K562 (cell line): Measurements from ENCODE around the gene ADSS1. TPM values are rescaled to one million over a fixed set of nuclear protein-coding genes. Genes with fewer than 3 reads are reported as not detected.

ENCODE experiments used
- BDP1 ChIP-seq: IDR thresholded peaks from 3 replicates; pipeline ENCODE4 v1.6.1; 2011; ENCODE audit not compliant: insufficient read length, insufficient read depth
- DPF2 ChIP-seq: fragments of 450-650 bp; IDR thresholded peaks from 2 replicates; pipeline ENCODE4 v1.6.1; 2016
- FIP1L1 ChIP-seq: fragments of 200-400 bp; formaldehyde crosslinking; IDR thresholded peaks from 2 replicates; pipeline ENCODE4 v1.6.1; 2018; ENCODE audit warnings: mild to moderate bottlenecking, low read depth, low read length; ENCODE audit not compliant: poor library complexity, severe bottlenecking
- FOXP1 ChIP-seq: sonication (generic); formaldehyde crosslinking; IDR thresholded peaks from 2 replicates; pipeline ENCODE4 v1.8.0; 2022; ENCODE audit warnings: mild to moderate bottlenecking, missing genetic modification reagents
- HES1 ChIP-seq: fragments of 450-650 bp; IDR thresholded peaks from 2 replicates; pipeline ENCODE4 v1.6.1; 2016; ENCODE audit warnings: low read depth, mild to moderate bottlenecking, moderate library complexity
- HMGN3 ChIP-seq: IDR thresholded peaks from 2 replicates; pipeline ENCODE4 v1.6.1; 2011; ENCODE audit warnings: borderline replicate concordance, low read depth, mild to moderate bottlenecking, mixed read lengths, low read length; ENCODE audit not compliant: insufficient read length; ENCODE audit errors: extremely low read depth
- MITF ChIP-seq: IDR thresholded peaks from 2 replicates; pipeline ENCODE4 v1.6.1; 2014; ENCODE audit warnings: antibody characterized with exemption
- NFIC ChIP-seq: fragments of 450-650 bp; IDR thresholded peaks from 2 replicates; pipeline ENCODE4 v1.6.1; 2017; ENCODE audit warnings: mild to moderate bottlenecking, inconsistent platforms
- PML ChIP-seq: IDR thresholded peaks from 2 replicates; pipeline ENCODE4 v1.6.1; 2012; ENCODE audit warnings: low read length, inconsistent platforms
- POLR2A ChIP-seq: fragments of 450-650 bp; conservative IDR thresholded peaks from 2 replicates; pipeline ENCODE4 v1.6.1; 2016
- POLR2H ChIP-seq: IDR thresholded peaks from 2 replicates; pipeline ENCODE4 v1.6.1; 2016; ENCODE audit warnings: missing genetic modification characterization, low read depth, mild to moderate bottlenecking, control low read depth, missing compliant biosample characterization, moderate library complexity
- RB1 ChIP-seq: fragments of 450-650 bp; IDR thresholded peaks from 2 replicates; pipeline ENCODE4 v1.6.1; 2017; ENCODE audit warnings: low read depth, mild to moderate bottlenecking
- RBM14 ChIP-seq: fragments of 200-400 bp; formaldehyde crosslinking; IDR thresholded peaks from 2 replicates; pipeline ENCODE4 v1.6.1; 2018; ENCODE audit warnings: low read depth, mild to moderate bottlenecking, low read length, moderate library complexity, borderline replicate concordance; ENCODE audit not compliant: insufficient read depth
- RBM39 ChIP-seq: fragments of 200-400 bp; formaldehyde crosslinking; optimal IDR thresholded peaks from 2 replicates; pipeline ENCODE3; 2018; ENCODE audit warnings: low read depth, low read length
- SAP30 ChIP-seq: fragments of 200-600 bp; sonication (generic); IDR thresholded peaks from 2 replicates; pipeline ENCODE4 v1.6.1; 2012; ENCODE audit warnings: borderline replicate concordance, low read depth, mild to moderate bottlenecking, moderate library complexity, low read length, control low read depth, inconsistent platforms; ENCODE audit not compliant: insufficient read depth, poor library complexity, severe bottlenecking
- SIN3A ChIP-seq, 2 experiments: fragments of 150-350 bp in 1 of 2; IDR thresholded peaks; 2 replicates each; pipeline ENCODE4 v1.6.1; 2011 to 2016; ENCODE audit warnings: borderline replicate concordance in 2 of 2, low read depth in 2 of 2, low read length in 2 of 2, mild to moderate bottlenecking in 2 of 2, moderate library complexity in 2 of 2; ENCODE audit not compliant: control insufficient read depth in 1 of 2
- SMAD4 ChIP-seq: fragments of 250-450 bp; sonication (Bioruptor Pico); conservative IDR thresholded peaks from 2 replicates; pipeline ENCODE4 v1.8.0; 2021; ENCODE audit warnings: inconsistent platforms, mild to moderate bottlenecking, moderate library complexity
- SP2 ChIP-seq: IDR thresholded peaks from 2 replicates; pipeline ENCODE4 v1.6.1; 2011; ENCODE audit warnings: mild to moderate bottlenecking, low read depth, low read length, moderate library complexity; ENCODE audit not compliant: poor library complexity, severe bottlenecking; ENCODE audit errors: extremely low read depth
- SRSF1 ChIP-seq: fragments of 200-400 bp; formaldehyde crosslinking; IDR thresholded peaks from 2 replicates; pipeline ENCODE4 v1.6.1; 2017; ENCODE audit warnings: mild to moderate bottlenecking, low read depth, low read length, moderate library complexity
- SUPT5H ChIP-seq: fragments of 450-650 bp; IDR thresholded peaks from 2 replicates; pipeline ENCODE4 v1.6.1; 2016
- TBP ChIP-seq: optimal IDR thresholded peaks from 2 replicates; pipeline ENCODE3; 2011; ENCODE audit warnings: low read depth, low read length, improper control_type of control experiment
- TCFL5 ChIP-seq: fragments of 250-450 bp; sonication (Bioruptor Pico); conservative IDR thresholded peaks from 2 replicates; pipeline ENCODE4 v1.6.1; 2021; ENCODE audit warnings: mild to moderate bottlenecking, moderate library complexity, matching md5 sums
- TEAD1 ChIP-seq, 2 experiments: fragments of 450-650 bp in 1 of 2; sonication (generic) in 1 of 2; formaldehyde crosslinking; IDR thresholded peaks; 2 replicates each; pipeline versions ENCODE4 v1.4.0 to v1.8.0; 2020 to 2022; ENCODE audit warnings: mild to moderate bottlenecking in 2 of 2, missing genetic modification reagents in 1 of 2
- TRIM28 ChIP-seq: fragments of 450-650 bp; IDR thresholded peaks from 2 replicates; pipeline ENCODE4 v1.6.1; 2017
- polyA plus RNA-seq, 8 experiments: library from polyadenylated mRNA; depleted of rRNA in 4 of 8; stranded (reverse) in 5 of 8; unstranded in 3 of 8; fragments of >200 nt; fragmentation: Nextera tagmentation in 2 of 8; fragmentation: Illumina TruSeq in 1 of 8; extraction: Ambion mirVana in 2 of 8; extraction: Trizol in 1 of 8; gene quantifications; 2 replicates each; pipeline versions ENCODE4 v1.2.1 to v1.2.3, GENCODE V29; 2011 to 2014; ENCODE audit warnings: inconsistent platforms in 1 of 8, missing spikeins in 1 of 8
- total RNA-seq, 7 experiments: library from RNA; depleted of rRNA in 6 of 7; stranded (reverse); fragments of >200 nt in 6 of 7; fragmentation: Illumina TruSeq in 2 of 7; extraction: Trizol in 2 of 7; gene quantifications; 2 replicates each; pipeline versions ENCODE4 v1.2.1 to v1.2.3, GENCODE V29; 2011 to 2021; ENCODE audit warnings: low replicate concordance in 1 of 7

ADSS1 gene
- total and polyA plus RNA-seq, 9 of the 15 experiments (the other 6 are each of a cell fraction or from before 2014, with no cell fraction given): 0.53 to 5.9 (median 3.9) TPM

DNA sequence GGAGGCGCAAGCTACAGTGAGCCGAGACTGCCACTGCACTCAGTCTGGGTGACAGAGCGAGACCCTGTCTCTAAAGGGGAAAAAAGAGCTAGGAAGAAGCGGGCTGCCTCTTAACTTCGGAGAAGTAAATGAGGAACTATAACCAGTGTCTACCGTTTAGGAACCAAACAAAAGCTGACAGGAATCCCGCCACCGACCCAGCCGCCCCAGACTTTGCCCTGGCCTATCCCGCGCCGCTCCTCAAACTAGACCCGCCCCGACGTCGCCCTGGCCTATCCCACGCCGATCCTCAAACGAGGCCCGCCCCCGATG is 28.4 kb downstream of the ADSS1 start (continued):
- TF ChIP-seq PML: peak; percentile 36; the same call in 1 of the 2 replicates
- TF ChIP-seq SMAD4 (CRISPR knock-in tag): 0 out of 2 replicates have a peak, but pooled peaks have one; percentile 43
- 0 out of 4 replicates have a peak, but pooled peaks of 1 of the 2 experiments have one; percentile 8 for TF ChIP-seq TEAD1 (CRISPR knock-in tag; IDR thresholded peaks at IDR 0.05)
- TF ChIP-seq SP2: peak; percentile 29
- no peak for TF ChIP-seq TRIM28
- TF ChIP-seq SAP30: peak; percentile 49
- no peak for TF ChIP-seq MITF
- no peak for TF ChIP-seq RBM39
- no peak for TF ChIP-seq TCFL5 (CRISPR knock-in tag)
- no peak for TF ChIP-seq FIP1L1
- 0 out of 2 replicates have a peak, but pooled peaks have one; percentile 3 for TF ChIP-seq NFIC
- TF ChIP-seq RB1: no peak
- TF ChIP-seq SRSF1: no peak
- peak; percentile 70 for TF ChIP-seq POLR2A
- peak; percentile 63; the same call in 1 of the 2 replicates for TF ChIP-seq POLR2H (tag)
- TF ChIP-seq HES1: 0 out of 2 replicates have a peak, but pooled peaks have one; percentile 13
- TF ChIP-seq HMGN3: peak; percentile 40
- peak; percentile 9; the same call in 1 of the 2 replicates for TF ChIP-seq DPF2
- no peak for TF ChIP-seq BDP1
- no peak for TF ChIP-seq SIN3A (IDR thresholded peaks at IDR 0.05; ENCODE audit: borderline replicate concordance in 2 of 2, control insufficient read depth in 1 of 2, low read depth in 2 of 2, low read length in 2 of 2)
- 0 out of 2 replicates have a peak, but pooled peaks have one; percentile 11 for TF ChIP-seq FOXP1
- no peak for TF ChIP-seq RBM14
- TF ChIP-seq TBP: peak; percentile 62
- TF ChIP-seq SUPT5H: peak; percentile 71
